BE2C (cell line): Measurements from ENCODE around the gene CSMD2.

Experiments
- DNase-seq: peaks from one replicate; pipeline ENCODE4 v3.0.0-alpha.2; 2020
- H3K27me3 ChIP-seq: fragments of 250-450 bp; sonication (Bioruptor Pico); 2 replicates; pipeline ENCODE4 v1.5.1; 2020; ENCODE audit warnings: mild to moderate bottlenecking
- H3K36me3 ChIP-seq: fragments of 250-450 bp; sonication (Bioruptor Pico); 2 replicates; pipeline ENCODE4 v1.5.1; 2020; ENCODE audit warnings: mild to moderate bottlenecking
- H3K4me1 ChIP-seq: fragments of 250-450 bp; sonication (Bioruptor Pico); 2 replicates; pipeline ENCODE4 v1.5.1; 2020
- H3K4me3 ChIP-seq: 2 replicates; pipeline ENCODE4 v1.5.1; 2011; ENCODE audit warnings: low read depth, low read length
- H3K9me3 ChIP-seq: fragments of 250-450 bp; sonication (Bioruptor Pico); 2 replicates; pipeline ENCODE4 v1.5.1; 2020
- CTCF ChIP-seq: IDR thresholded peaks from 2 replicates; pipeline ENCODE4 v1.5.1; 2012; ENCODE audit warnings: mild to moderate bottlenecking, low read depth, low read length

The CSMD2 gene

GRCh38 chr1:33960188-33960895 lies 204.7 kb downstream of the CSMD2 start:
- no peak for DNase-seq
- Histone ChIP-seq H3K4me3 (no peak overlapping the region), H3K36me3 (no peaks in the 10 kb centered on the region), H3K9me3 (no peaks in the 10 kb centered on the region), H3K27me3 (no peaks in the 10 kb centered on the region), H3K4me1 (no peaks in the 10 kb centered on the region)
- no peak for TF ChIP-seq CTCF

GRCh38 chr1:33957854-33958253 lies 207.2 kb downstream of the CSMD2 start:
- Histone ChIP-seq H3K9me3 (no peaks in the 10 kb centered on the region), H3K27me3 (no peaks in the 10 kb centered on the region), H3K36me3 (no peaks in the 10 kb centered on the region), H3K4me3 (no peak overlapping the region), H3K4me1 (no peaks in the 10 kb centered on the region)
- no peak for TF ChIP-seq CTCF
- no peak for DNase-seq

- Histone ChIP-seq H3K4me1 (no peaks in the 10 kb centered on the region), H3K36me3 (no peaks in the 10 kb centered on the region), H3K4me3 (no peak overlapping the region), H3K27me3 (no peaks in the 10 kb centered on the region), H3K9me3 (no peaks in the 10 kb centered on the region)
- no peak for TF ChIP-seq CTCF
- no peak for DNase-seq
Measured at GRCh38 chr1:33955096-33955495, 209.9 kb downstream of the CSMD2 start.

- DNase-seq: no peak
- no peaks in the 10 kb centered on the region for H3K27me3 ChIP-seq
- no peak overlapping the region for H3K4me3 ChIP-seq
- no peaks in the 10 kb centered on the region for H3K4me1 ChIP-seq
- H3K36me3 ChIP-seq: no peaks in the 10 kb centered on the region
- H3K9me3 ChIP-seq: no peaks in the 10 kb centered on the region
- no peak for TF ChIP-seq CTCF
Measured at GRCh38 chr1:33949570-33949969, 215.5 kb downstream of the CSMD2 start.

- Histone ChIP-seq H3K4me1 (no peaks in the 10 kb centered on the region), H3K27me3 (no peaks in the 10 kb centered on the region), H3K36me3 (no peaks in the 10 kb centered on the region), H3K9me3 (no peaks in the 10 kb centered on the region), H3K4me3 (no peak overlapping the region)
- no peak for DNase-seq
- TF ChIP-seq CTCF: no peak
Measured at GRCh38 chr1:33948291-33948690, 216.7 kb downstream of the CSMD2 start.

- no peaks in the 10 kb centered on the region for H3K36me3 ChIP-seq
- no peak for TF ChIP-seq CTCF
- DNase-seq: no peak
- no peaks in the 10 kb centered on the region for H3K27me3 ChIP-seq
- no peak overlapping the region for H3K4me3 ChIP-seq
- H3K4me1 ChIP-seq: no peaks in the 10 kb centered on the region
- no peaks in the 10 kb centered on the region for H3K9me3 ChIP-seq
Measured at GRCh38 chr1:33946836-33947235, 218.2 kb downstream of the CSMD2 start.
